ENCODE results near the gene ZNF433. TPM values are rescaled to one million over a fixed set of nuclear protein-coding genes. Genes with fewer than 3 reads are reported as not detected.
"Not testable (repeated sequence)": the region's sequence is repeated elsewhere in the genome, so short reads cannot be mapped to it uniquely, and the experiment has no call there.

The ZNF433 gene
- total RNA-seq (2014; rRNA removed; shearing (Covaris generic)) (2.0 and 9.8 TPM in 2 replicates), polyA plus RNA-seq (2016; fragmentation: Nextera tagmentation; extraction: Ambion mirVana) (3.4 and 4.1 TPM in 2 replicates)
- long read RNA-seq = 0 reads

GRCh38 chr19:12035220-12036172 lies at the start of gene ZNF433:
Gene ZNF433 (minus strand): TSS chr19:12035679. CDS start chr19:12035539, 140 bp downstream.
- H3K9me3 Mint-ChIP-seq = peaks cover 88% of the 10 kb centered on the region
- Histone ChIP-seq H3K27me3 (ENCODE audit: insufficient read depth) (peaks cover 16% of the 10 kb centered on the region), H3K79me2 (replicated peaks; ENCODE audit: insufficient read depth) (no peaks in the 10 kb centered on the region), H3K4me3 (peak within 1 kb of the TSS; percentile 68), H4K20me1 (replicated peaks; ENCODE audit: insufficient read depth) (peaks cover 31% of the 10 kb centered on the region), H3K4me1 (ENCODE audit: insufficient read depth) (peaks cover 21% of the 10 kb centered on the region), H3K9me2 (ENCODE audit: insufficient read depth) (no peaks in the 10 kb centered on the region), H3K4me2 (peak within 1 kb of the TSS; percentile 80), H2AFZ (no peak within 1 kb of the TSS; the same call in 1 of the 2 replicates), H3K36me3 (ENCODE audit: insufficient read depth) (peaks cover 2% of the 10 kb centered on the region; the same call in 1 of the 2 replicates), H3F3A (replicated peaks; ENCODE audit: low read depth) (0 out of 2 replicates have a peak, but pooled peaks cover 6% of the 10 kb centered on the region), H3K27ac (ENCODE audit: low read depth) (no peak within 1 kb of the TSS)
- peaks cover 2% of the 10 kb centered on the region for H3K27me3 Mint-ChIP-seq (ENCODE audit: insufficient read depth, low read depth, poor library complexity)
- peaks cover 41% of the 10 kb centered on the region; the same call in 2 of the 3 replicates for H3K36me3 Mint-ChIP-seq (ENCODE audit: low read depth)
- DNase-seq (ENCODE audit: low spot score) (peak; percentile 100), ATAC-seq (peak; percentile 75)
- no peaks in the 10 kb centered on the region for H3K4me1 Mint-ChIP-seq
- TF ChIP-seq POLR2AphosphoS5 (IDR thresholded peaks at IDR 0.05; ENCODE audit: low read depth) (peak; percentile 62; the same call in 1 of the 2 replicates), CTCF (conservative IDR thresholded peaks at IDR 0.05; ENCODE audit: low read depth in 2 of 2) (0 out of 4 replicates have a peak, but pooled peaks of 1 of the 2 experiments have one; percentile 0), EZH2 (IDR thresholded peaks at IDR 0.05; ENCODE audit: low read depth, unreplicated experiment) (no peak), NANOG (IDR thresholded peaks at IDR 0.05; ENCODE audit: borderline replicate concordance) (no peak), ETS1 (IDR thresholded peaks at IDR 0.05) (0 out of 2 replicates have a peak, but pooled peaks have one; percentile 36)
- no peak within 1 kb of the TSS for H3K27ac Mint-ChIP-seq
- H3K4me3 Mint-ChIP-seq = no peak within 1 kb of the TSS

- Mint-ChIP-seq H3K36me3 (ENCODE audit: low read depth) (peaks cover 32% of the 10 kb centered on the region; the same call in 2 of the 3 replicates), H3K9me3 (peaks cover 94% of the 10 kb centered on the region)
- H3K4me2 ChIP-seq; H3K27ac ChIP-seq (ENCODE audit: low read depth); H3K4me3 Mint-ChIP-seq; ATAC-seq; H3K9me2 ChIP-seq (ENCODE audit: insufficient read depth); H3K79me2 ChIP-seq (replicated peaks; ENCODE audit: insufficient read depth); H3K27me3 ChIP-seq (ENCODE audit: insufficient read depth); H3K27ac Mint-ChIP-seq; H3K4me1 ChIP-seq (ENCODE audit: insufficient read depth); H3K4me3 ChIP-seq; H4K20me1 ChIP-seq (replicated peaks; ENCODE audit: insufficient read depth); DNase-seq (ENCODE audit: low spot score); H3F3A ChIP-seq (replicated peaks; ENCODE audit: low read depth); H3K4me1 Mint-ChIP-seq; H2AFZ ChIP-seq; H3K27me3 Mint-ChIP-seq (ENCODE audit: insufficient read depth, low read depth, poor library complexity): not testable (repeated sequence)
- peaks cover 20% of the 10 kb centered on the region for H3K36me3 ChIP-seq (ENCODE audit: insufficient read depth)
Measured at GRCh38 chr19:12083336-12083735, 47.9 kb upstream of the ZNF433 start.

Measured in GM23338 (cell line).